NCI-H2227 treated with DMSO at 0.1 percent for 48 hours (cell line): Measurements from ENCODE around the gene GALNT6.
"Not testable (repeated sequence)": the region's sequence is repeated elsewhere in the genome, so short reads cannot be mapped to it uniquely, and the experiment has no call there.

ENCODE experiments used
- DNase-seq: peaks from one replicate; lab custom pipeline; 2025; lab: John Stamatoyannopoulos, UW

The GALNT6 gene

GRCh38 chr12:51322452-51322851, 68.8 kb downstream of the GALNT6 start:
- no peak for DNase-seq

- no peak for DNase-seq
These were observed 69.3 kb downstream of the GALNT6 start for GRCh38 chr12:51321882-51322281.

- no peak for DNase-seq
These were observed 70.4 kb downstream of the GALNT6 start for GRCh38 chr12:51320695-51321320.

GRCh38 chr12:51320311-51320694, 70.9 kb downstream of the GALNT6 start:
- DNase-seq: no peak

- no peak for DNase-seq
These were observed 72.2 kb downstream of the GALNT6 start for GRCh38 chr12:51318846-51319599.

GRCh38 chr12:51318057-51318806, 73.0 kb downstream of the GALNT6 start:
- DNase-seq: not testable (repeated sequence)

GRCh38 chr12:51311389-51311788, 79.8 kb downstream of the GALNT6 start:
- DNase-seq: no peak

GRCh38 chr12:51307655-51308593, 83.3 kb downstream of the GALNT6 start:
- no peak for DNase-seq

GRCh38 chr12:51306507-51306906, 84.7 kb downstream of the GALNT6 start:
- no peak for DNase-seq
